ENCODE measurements around the gene PRRT1B. TPM values are rescaled to one million over a fixed set of nuclear protein-coding genes. Genes with fewer than 3 reads are reported as not detected.

Gene PRRT1B
- total and polyA plus RNA-seq, 2 of the 4 experiments (the other 2 are of a cell fraction): not detected

DNA sequence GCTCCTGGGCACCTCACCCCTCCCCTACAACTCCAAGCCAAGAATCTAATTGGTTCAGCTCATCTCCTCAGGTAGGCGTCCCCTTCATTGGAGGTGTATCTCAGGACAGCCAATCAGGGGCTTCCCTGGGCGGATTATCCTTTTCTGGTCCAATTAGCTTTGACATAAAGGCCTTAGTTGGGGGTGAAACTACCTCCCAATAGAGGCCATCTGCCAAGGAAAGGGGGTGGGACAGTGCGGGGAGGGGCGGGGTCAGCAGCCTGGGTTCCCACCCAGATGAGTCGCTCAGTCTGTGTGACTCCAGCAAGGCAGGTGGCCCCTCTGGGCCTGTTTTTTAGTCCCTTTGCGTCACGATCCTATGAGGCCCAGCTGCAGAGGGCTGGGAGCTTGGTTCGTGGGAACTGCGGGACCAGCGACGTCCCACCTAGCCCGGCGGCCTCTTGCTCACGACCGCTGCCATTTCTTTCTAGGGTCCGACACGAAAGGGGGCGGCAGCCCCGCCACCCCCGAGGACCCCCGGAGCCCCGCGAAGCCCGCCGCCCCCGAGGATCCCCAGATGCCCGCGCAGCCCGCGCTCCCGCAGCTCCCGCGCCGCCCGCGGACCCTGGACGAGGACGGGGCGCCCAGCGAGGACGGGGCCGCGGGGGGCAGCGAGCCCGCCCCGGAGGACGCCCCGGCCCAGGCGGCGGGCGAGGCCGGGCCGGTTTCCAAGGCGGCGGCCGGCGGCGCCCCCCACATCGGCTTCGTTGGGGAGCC lies 8.9 kb downstream of the PRRT1B start:
- Histone ChIP-seq H2AK5ac (ENCODE audit: low read depth, low read length) (no peak overlapping the region), H2BK20ac (ENCODE audit: low read depth, low read length) (no peak overlapping the region), H2AK9ac (replicated peaks; ENCODE audit: low read depth, low read length, poor library complexity) (no peak overlapping the region), H3K23ac (ENCODE audit: low read depth, low read length) (no peak overlapping the region), H3K4me1 (ENCODE audit: control insufficient read depth, insufficient read depth, low read length) (no peaks in the 10 kb centered on the region), H3K9ac (ENCODE audit: low read depth, low read length) (no peak overlapping the region), H3K79me1 (ENCODE audit: low read depth in 1 of 2, low read length in 2 of 2) (no peaks in the 10 kb centered on the region), H3K18ac (ENCODE audit: low read depth, low read length) (no peak overlapping the region), H2BK15ac (ENCODE audit: low read depth, low read length) (no peak overlapping the region), H3K9me3 (ENCODE audit: control insufficient read depth, insufficient read depth, low read length) (peaks cover 13% of the 10 kb centered on the region), H3K56ac (ENCODE audit: extremely low read depth, insufficient read depth, low read length) (no peak overlapping the region), H4K91ac (ENCODE audit: insufficient read depth, low read depth, low read length) (no peak overlapping the region), H2BK120ac (ENCODE audit: low read depth, low read length) (no peak overlapping the region), H2BK5ac (ENCODE audit: low read depth, low read length, poor library complexity, severe bottlenecking) (no peak overlapping the region), H3K4me2 (ENCODE audit: low read depth, low read length) (no peak overlapping the region), H3K9me1 (ENCODE audit: insufficient read depth, low read length) (no peaks in the 10 kb centered on the region), H4K20me1 (ENCODE audit: insufficient read depth, low read length) (no peaks in the 10 kb centered on the region), H3K4ac (ENCODE audit: low read depth, low read length) (no peak overlapping the region), H3K4me3 (ENCODE audit: insufficient read depth, low read depth, low read length) (no peak overlapping the region), H4K8ac (ENCODE audit: low read depth in 2 of 2, low read length in 2 of 2) (no peak overlapping the region), H3K27me3 (ENCODE audit: control insufficient read depth, insufficient read depth, low read length) (peaks cover 43% of the 10 kb centered on the region), H2AFZ (replicated peaks; ENCODE audit: low read length, poor library complexity) (no peak overlapping the region), H4K5ac (ENCODE audit: low read depth, low read length) (no peak overlapping the region), H3K36me3 (ENCODE audit: control insufficient read depth, insufficient read depth, low read length) (no peaks in the 10 kb centered on the region), H3K14ac (replicated peaks; ENCODE audit: low read depth, low read length) (no peak overlapping the region), H3K27ac (ENCODE audit: insufficient read depth, low read length) (no peak overlapping the region)
- ChIA-PET POLR2A (ENCODE audit: unreplicated experiment) (no interaction called here), CTCF (no interaction called here)
- in situ Hi-C loops (cut with MboI; ENCODE audit: low sequenced_read_pairs): no loop called here
- DNase-seq: no peak
- dilution Hi-C loops (cut with HindIII; ENCODE audit: low sequenced_read_pairs, unreplicated experiment): no loop called here
- TF ChIP-seq RFX5 (IDR thresholded peaks at IDR 0.05; ENCODE audit: low read depth, low read length) (no peak), MAFK (IDR thresholded peaks at IDR 0.05; ENCODE audit: low read depth, low read length) (no peak), POLR2A (IDR thresholded peaks at IDR 0.05; ENCODE audit: low read depth, low read length) (no peak), USF2 (IDR thresholded peaks at IDR 0.05; ENCODE audit: low read depth, low read length) (no peak), CTCF (conservative IDR thresholded peaks at IDR 0.05; ENCODE audit: low read depth, low read length) (no peak), CHD1 (IDR thresholded peaks at IDR 0.05; ENCODE audit: low read depth, low read length) (no peak), SMC3 (IDR thresholded peaks at IDR 0.05; ENCODE audit: low read depth, low read length) (no peak), FOS (IDR thresholded peaks at IDR 0.05; ENCODE audit: low read depth, low read length) (no peak), MAZ (IDR thresholded peaks at IDR 0.05; ENCODE audit: borderline replicate concordance, low read depth, low read length) (no peak), CEBPB (IDR thresholded peaks at IDR 0.05; ENCODE audit: low read depth, low read length) (no peak), ELK1 (IDR thresholded peaks at IDR 0.05; ENCODE audit: borderline replicate concordance, low read depth, low read length) (no peak), RCOR1 (IDR thresholded peaks at IDR 0.05; ENCODE audit: insufficient replicate concordance, low read length) (no peak), MXI1 (IDR thresholded peaks at IDR 0.05; ENCODE audit: borderline replicate concordance, low read depth, low read length) (no peak), RAD21 (IDR thresholded peaks at IDR 0.05; ENCODE audit: low read length) (no peak), BHLHE40 (IDR thresholded peaks at IDR 0.05; ENCODE audit: low read depth, low read length) (no peak), NFE2L2 (IDR thresholded peaks at IDR 0.05; ENCODE audit: low read depth, low read length) (no peak)
- BruUV-seq (replicated peaks): no TSS peak
- ATAC-seq (ENCODE audit: low read depth): no peak
- 29% methylated on average over 24 of the region's 60 CpGs; no CpG with 5 or more reads in 1 of the 2 experiments for WGBS, 2 experiments (ENCODE audit: extremely low coverage in 2 of 2, insufficient read length in 1 of 2)
- intact Hi-C loops (cut with micrococcal nuclease): no loop called here

All from IMR-90 (cell line).